HG03439 (cell line): ENCODE measurements around the gene SLC25A12.

Experiments
- ATAC-seq: cut with Tn5 transposase; IDR thresholded peaks from one replicate; pipeline ENCODE4 v1.9.1; 2021; ENCODE audit warnings: mild to moderate bottlenecking, moderate library complexity; ENCODE audit not compliant: unreplicated experiment

SLC25A12 gene

DNA sequence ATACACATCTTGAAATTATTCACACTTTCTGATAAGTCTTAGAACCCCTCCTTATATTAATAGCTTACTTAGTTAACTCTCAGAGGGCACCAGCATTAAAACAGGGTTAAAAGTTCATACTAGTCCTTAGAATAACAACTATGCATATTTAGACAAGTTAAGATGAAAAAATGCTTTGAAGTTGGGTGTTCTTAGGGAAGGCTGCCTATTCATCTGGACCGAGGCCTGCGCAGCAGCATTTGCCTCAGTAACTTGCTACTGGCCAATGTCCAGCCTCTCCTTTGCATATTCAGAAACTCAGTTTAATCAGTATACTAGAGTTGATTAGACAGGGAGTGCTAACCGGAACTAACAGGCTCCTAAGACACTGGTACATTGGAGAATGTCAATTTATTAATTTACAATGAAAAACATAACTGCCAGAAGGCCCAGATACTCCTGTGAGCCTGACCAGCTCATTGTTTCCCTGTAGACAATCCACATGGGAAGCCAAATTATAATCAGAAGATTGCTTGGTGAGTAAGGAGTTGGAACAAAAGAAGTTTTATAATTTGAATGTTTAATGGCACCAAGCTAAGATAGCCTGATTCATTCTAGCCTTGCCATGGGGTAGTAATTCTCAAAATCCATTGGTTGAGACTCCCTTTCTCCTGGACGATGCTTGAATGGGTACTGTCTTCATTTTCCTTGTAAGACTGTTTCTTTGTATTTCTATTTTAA, 157.9 kb downstream of the SLC25A12 start:
- no peak for ATAC-seq
